Prostate gland (tissue), 2 donors: ENCODE results near the gene SPATA31C1.
"Not testable (repeated sequence)": the region's sequence is repeated elsewhere in the genome, so short reads cannot be mapped to it uniquely, and the experiment has no call there.

Experiments
- CTCF ChIP-seq, 4 experiments: fragments of 200-600 bp in 2 of 4; fragments of 450-650 bp in 2 of 4; sonication (generic) in 2 of 4; IDR thresholded peaks; 1 replicate in 3 of 4; 2 replicates in 1 of 4; pipeline ENCODE4 v1.5.1; 2016 to 2019; ENCODE audit warnings: antibody characterized with exemption in 4 of 4, mild to moderate bottlenecking in 2 of 4, moderate library complexity in 2 of 4
- POLR2A ChIP-seq: fragments of 450-650 bp; IDR thresholded peaks from one replicate; pipeline ENCODE4 v1.6.1; 2016; ENCODE audit warnings: antibody characterized with exemption, mild to moderate bottlenecking
- POLR2AphosphoS5 ChIP-seq: sonication (generic); formaldehyde crosslinking; IDR thresholded peaks from one replicate; pipeline ENCODE4 v1.6.1; 2017; ENCODE audit warnings: antibody characterized with exemption

GRCh38 chr9:87934444-87934843 is 16.7 kb downstream of the SPATA31C1 start:
- not testable (repeated sequence) for TF ChIP-seq POLR2A; CTCF (IDR thresholded peaks at IDR 0.05); POLR2AphosphoS5
